Natural killer cell (primary cell): ENCODE results near the gene KLHDC1. TPM values are rescaled to one million over a fixed set of nuclear protein-coding genes. Genes with fewer than 3 reads are reported as not detected.
"Not testable (repeated sequence)": the region's sequence is repeated elsewhere in the genome, so short reads cannot be mapped to it uniquely, and the experiment has no call there.

Experiments
- ATAC-seq, 3 donors: fragments of 150-1000 bp in 2 of 3; fragments of 200-7000 bp in 1 of 3; cut with Tn5 transposase; 1 replicate in 1 of 3; 2 replicates in 2 of 3; pipeline ENCODE4 v1.10.0; 2021; ENCODE audit warnings: mild to moderate bottlenecking in 2 of 3, moderate library complexity in 2 of 3
- DNase-seq, 2 donors: peaks; one replicate each; pipeline versions ENCODE4 v3.0.0 to v3.0.0-alpha.2; 2013 to 2021; ENCODE audit warnings: mixed read lengths in 1 of 2
- H3K27ac ChIP-seq: one replicate; pipeline ENCODE4 v1.5.1; 2013; ENCODE audit warnings: mild to moderate bottlenecking, low read length
- H3K27me3 ChIP-seq: one replicate; pipeline ENCODE4 v1.6.1; 2013; ENCODE audit warnings: low read length; ENCODE audit not compliant: control insufficient read depth, insufficient read depth
- H3K36me3 ChIP-seq: one replicate; pipeline ENCODE4 v1.6.1; 2013; ENCODE audit warnings: low read length; ENCODE audit not compliant: control insufficient read depth, insufficient read depth
- H3K4me1 ChIP-seq: one replicate; pipeline ENCODE4 v1.6.1; 2013; ENCODE audit warnings: low read length; ENCODE audit not compliant: control insufficient read depth, insufficient read depth
- H3K4me3 ChIP-seq: one replicate; pipeline ENCODE4 v1.5.1; 2013; ENCODE audit warnings: low read length
- H3K9me3 ChIP-seq: one replicate; pipeline ENCODE4 v1.6.1; 2013; ENCODE audit warnings: low read length; ENCODE audit not compliant: control insufficient read depth, insufficient read depth
- H3K27ac Mint-ChIP-seq, 2 donors: one replicate each; pipeline ENCODE4 v1.8.0; 2022; ENCODE audit warnings: mild to moderate bottlenecking in 2 of 2, mixed read lengths in 2 of 2, moderate library complexity in 1 of 2
- H3K27me3 Mint-ChIP-seq, 2 donors: one replicate each; pipeline ENCODE4 v1.8.0; 2022; ENCODE audit warnings: low read depth in 2 of 2, mixed read lengths in 2 of 2
- H3K36me3 Mint-ChIP-seq: one replicate; pipeline ENCODE4 v1.8.0; 2022; ENCODE audit warnings: mixed read lengths
- H3K4me1 Mint-ChIP-seq, 2 donors: one replicate each; pipeline ENCODE4 v1.8.0; 2022; ENCODE audit warnings: mixed read lengths in 2 of 2
- H3K4me3 Mint-ChIP-seq: one replicate; pipeline ENCODE4 v1.8.0; 2022; ENCODE audit warnings: mild to moderate bottlenecking, moderate library complexity, mixed read lengths
- H3K9me3 Mint-ChIP-seq, 2 donors: one replicate each; pipeline ENCODE4 v1.8.0; 2022; ENCODE audit warnings: mixed read lengths in 2 of 2
- WGBS: methylation state at CpG from one replicate; pipeline ENCODE4 v1.1.7; 2013; ENCODE audit warnings: missing lambda C conversion rate; ENCODE audit not compliant: insufficient coverage; 5-methylcytosine and 5-hydroxymethylcytosine counted together
- intact Hi-C: fragments of 100-400 bp; cut with micrococcal nuclease; formaldehyde crosslinking; loops from one replicate; pipeline ENCODE4 v1.14.2; 2022
- total RNA-seq, 4 donors: library from RNA; stranded (reverse); fragments of 120-200 nt in 1 of 4; gene quantifications; one replicate each; pipeline versions ENCODE4 v1.2.3 to v1.2.4, GENCODE V29; 2013 to 2022
- TF ChIP-seq, protein P1 (sequence below): fragments of 200-600 bp; IDR thresholded peaks from one replicate; pipeline ENCODE4 v1.8.0; 2022; ENCODE audit warnings: antibody characterized with exemption

Gene KLHDC1
- total RNA-seq, 3 donors from 2014 or later (not counting 1 experiment from before 2014, with no cell fraction given) = 6.3 to 7.0 (median 6.9) TPM

DNA sequence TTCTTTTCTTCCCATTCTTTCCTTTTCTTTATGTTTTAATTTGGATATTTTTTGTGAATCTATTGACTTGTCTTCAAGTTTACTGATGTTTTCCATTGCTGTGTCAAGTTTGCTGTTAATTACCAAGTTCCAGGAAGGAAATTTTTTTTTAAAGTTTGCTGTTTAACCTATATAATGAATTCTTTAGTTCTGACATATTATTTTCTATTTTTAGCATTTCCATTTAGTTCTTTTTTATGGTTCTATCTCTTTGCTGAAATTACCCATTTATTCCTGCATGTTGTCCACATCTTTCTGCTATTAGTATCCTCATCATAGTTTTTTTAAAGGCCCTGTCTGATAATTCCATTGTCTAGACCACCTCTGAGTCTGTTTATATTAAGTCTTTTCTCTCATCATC is 27.8 kb downstream of the KLHDC1 start:
- TF ChIP-seq, protein P1, sequence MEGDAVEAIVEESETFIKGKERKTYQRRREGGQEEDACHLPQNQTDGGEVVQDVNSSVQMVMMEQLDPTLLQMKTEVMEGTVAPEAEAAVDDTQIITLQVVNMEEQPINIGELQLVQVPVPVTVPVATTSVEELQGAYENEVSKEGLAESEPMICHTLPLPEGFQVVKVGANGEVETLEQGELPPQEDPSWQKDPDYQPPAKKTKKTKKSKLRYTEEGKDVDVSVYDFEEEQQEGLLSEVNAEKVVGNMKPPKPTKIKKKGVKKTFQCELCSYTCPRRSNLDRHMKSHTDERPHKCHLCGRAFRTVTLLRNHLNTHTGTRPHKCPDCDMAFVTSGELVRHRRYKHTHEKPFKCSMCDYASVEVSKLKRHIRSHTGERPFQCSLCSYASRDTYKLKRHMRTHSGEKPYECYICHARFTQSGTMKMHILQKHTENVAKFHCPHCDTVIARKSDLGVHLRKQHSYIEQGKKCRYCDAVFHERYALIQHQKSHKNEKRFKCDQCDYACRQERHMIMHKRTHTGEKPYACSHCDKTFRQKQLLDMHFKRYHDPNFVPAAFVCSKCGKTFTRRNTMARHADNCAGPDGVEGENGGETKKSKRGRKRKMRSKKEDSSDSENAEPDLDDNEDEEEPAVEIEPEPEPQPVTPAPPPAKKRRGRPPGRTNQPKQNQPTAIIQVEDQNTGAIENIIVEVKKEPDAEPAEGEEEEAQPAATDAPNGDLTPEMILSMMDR = no peak
- Mint-ChIP-seq H3K27ac (no peak overlapping the region), H3K4me3 (no peak overlapping the region), H3K36me3 (peaks cover 26% of the 10 kb centered on the region), H3K9me3 (peaks cover 0 to 3% of the 10 kb centered on the region in 2 donors), H3K27me3 (no peaks in the 10 kb centered on the region), H3K4me1 (no peaks in the 10 kb centered on the region)
- no peak for ATAC-seq
- Histone ChIP-seq H3K36me3 (peaks cover 9% of the 10 kb centered on the region), H3K27me3 (no peaks in the 10 kb centered on the region), H3K27ac (no peak overlapping the region), H3K9me3 (no peaks in the 10 kb centered on the region), H3K4me1 (no peaks in the 10 kb centered on the region), H3K4me3 (no peak overlapping the region)
- DNase-seq = no peak
- intact Hi-C loops = no loop called here

DNA sequence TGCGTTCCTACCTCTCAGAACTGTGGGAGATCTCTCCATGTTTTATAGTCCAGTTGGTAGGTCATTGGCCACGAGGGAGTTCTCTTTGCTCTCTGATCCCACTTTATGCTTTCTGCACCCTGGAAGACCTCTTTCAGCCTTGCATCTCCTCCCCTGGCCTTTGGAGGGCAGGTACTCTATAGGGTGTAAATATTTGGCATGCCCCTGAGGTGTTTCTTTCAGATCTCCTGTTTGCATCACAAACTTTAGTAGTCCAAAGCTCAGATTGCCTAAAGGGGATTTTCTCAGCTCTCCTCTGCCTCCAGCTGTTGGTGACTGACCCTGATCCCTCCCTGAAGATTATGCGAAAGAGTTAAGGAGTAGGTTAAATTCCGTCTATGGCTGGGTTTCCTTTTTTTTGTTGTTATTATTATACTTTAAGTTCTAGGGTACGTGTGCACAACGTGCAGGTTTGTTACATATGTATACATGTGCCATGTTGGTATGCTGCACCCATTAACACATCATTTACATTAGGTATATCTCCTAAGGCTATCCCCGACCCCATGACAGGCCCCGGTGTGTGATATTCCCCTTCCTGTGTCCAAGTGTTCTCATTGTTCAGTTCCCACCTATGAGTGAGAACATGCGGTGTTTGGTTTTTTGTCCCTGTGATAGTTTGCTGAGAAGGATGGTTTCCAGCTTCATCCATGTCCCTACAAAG is 29.0 kb downstream of the KLHDC1 start:
- H3K27ac Mint-ChIP-seq, H3K4me1 ChIP-seq, H3K27ac ChIP-seq, H3K4me3 Mint-ChIP-seq, H3K9me3 ChIP-seq, H3K4me1 Mint-ChIP-seq, H3K9me3 Mint-ChIP-seq, H3K27me3 ChIP-seq, DNase-seq, H3K27me3 Mint-ChIP-seq, intact Hi-C loops, ATAC-seq, H3K4me3 ChIP-seq: not testable (repeated sequence)
- 88% methylated on average over 4 of the region's 9 CpGs for WGBS
- peaks cover 16% of the 10 kb centered on the region for H3K36me3 ChIP-seq
- H3K36me3 Mint-ChIP-seq = peaks cover 26% of the 10 kb centered on the region

DNA sequence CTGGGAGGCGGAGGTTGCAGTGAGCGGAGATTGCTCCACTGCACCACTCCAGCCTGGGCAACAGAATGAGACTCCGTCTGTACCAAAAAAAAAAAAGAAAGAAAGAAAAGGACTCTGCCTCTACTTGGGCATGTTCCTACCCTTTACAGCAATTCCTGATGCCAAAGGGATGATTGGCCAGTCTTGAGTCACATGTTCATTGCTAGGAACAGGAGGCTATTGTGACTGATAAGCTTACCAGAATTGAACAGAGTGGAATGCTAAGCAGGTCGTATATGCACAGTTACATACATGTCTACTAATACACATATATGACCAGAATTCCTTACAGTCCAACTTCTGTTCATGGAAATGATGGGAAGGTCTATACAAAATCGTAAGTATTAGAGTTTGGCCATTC is 34.3 kb downstream of the KLHDC1 start:
- no peaks in the 10 kb centered on the region for H3K27me3 ChIP-seq
- H3K9me3 ChIP-seq = no peaks in the 10 kb centered on the region
- intact Hi-C loops = no loop called here
- H3K27me3 Mint-ChIP-seq = no peaks in the 10 kb centered on the region
- H3K4me1 ChIP-seq = no peaks in the 10 kb centered on the region
- no peak overlapping the region for H3K4me3 Mint-ChIP-seq
- no peak overlapping the region for H3K4me3 ChIP-seq
- peaks cover 20% of the 10 kb centered on the region for H3K36me3 ChIP-seq
- no peak for ATAC-seq
- DNase-seq = no peak
- TF ChIP-seq, protein P1 = no peak
- no peak overlapping the region for H3K27ac Mint-ChIP-seq
- H3K27ac ChIP-seq = no peak overlapping the region
- no peaks in the 10 kb centered on the region for H3K9me3 Mint-ChIP-seq
- 98% methylated on average over 3 of the region's 5 CpGs for WGBS
- no peaks in the 10 kb centered on the region for H3K4me1 Mint-ChIP-seq
- H3K36me3 Mint-ChIP-seq = peaks cover 4% of the 10 kb centered on the region

DNA sequence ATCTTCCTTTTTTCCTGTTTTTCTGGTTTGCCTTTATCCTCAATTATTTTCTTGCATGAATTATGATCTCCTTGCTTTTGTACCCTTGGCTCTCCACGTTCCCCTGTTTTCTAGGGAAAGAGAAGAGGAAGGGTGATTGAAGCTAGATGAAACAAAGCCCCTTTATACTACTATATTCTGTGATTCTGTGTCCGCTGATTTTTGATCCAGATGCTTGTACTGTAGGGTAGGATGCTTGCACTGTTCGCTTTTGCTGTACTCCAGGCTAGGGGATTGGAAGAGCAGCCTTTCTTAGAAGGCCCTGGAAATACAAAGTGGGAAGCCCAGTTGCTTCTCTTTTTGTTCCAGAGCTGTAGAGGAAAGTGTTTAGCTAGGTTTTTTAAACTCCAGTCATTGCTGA is 40.0 kb downstream of the KLHDC1 start:
- no peaks in the 10 kb centered on the region for H3K27me3 ChIP-seq
- Mint-ChIP-seq H3K27me3 (no peaks in the 10 kb centered on the region), H3K36me3 (no peaks in the 10 kb centered on the region), H3K4me1 (no peaks in the 10 kb centered on the region), H3K4me3 (no peak overlapping the region), H3K27ac (no peak overlapping the region), H3K9me3 (no peaks in the 10 kb centered on the region)
- H3K9me3 ChIP-seq = no peaks in the 10 kb centered on the region
- H3K4me3 ChIP-seq = no peak overlapping the region
- TF ChIP-seq, protein P1 = no peak
- H3K27ac ChIP-seq = no peak overlapping the region
- 88% methylated on average over 2 of the region's 3 CpGs for WGBS
- DNase-seq = no peak
- no peaks in the 10 kb centered on the region for H3K4me1 ChIP-seq
- intact Hi-C loops = no loop called here
- no peak for ATAC-seq
- H3K36me3 ChIP-seq = no peaks in the 10 kb centered on the region
